AG09309 (cell line): ENCODE data around the gene HNRNPA0.

Experiments used
- DNase-seq: peaks from one replicate; pipeline ENCODE4 v3.0.0-alpha.2; 2010; ENCODE audit warnings: low read depth
- H3K4me3 ChIP-seq: 2 replicates; pipeline ENCODE4 v1.5.1; 2011; ENCODE audit warnings: mild to moderate bottlenecking, low read depth, low read length, moderate library complexity; ENCODE audit not compliant: control insufficient read depth
- CTCF ChIP-seq: IDR thresholded peaks from 2 replicates; pipeline ENCODE4 v1.5.1; 2011; ENCODE audit warnings: mild to moderate bottlenecking, low read depth, low read length, inconsistent platforms; ENCODE audit not compliant: insufficient read depth, control insufficient read depth; ENCODE audit errors: missing control alignments

HNRNPA0 gene

GRCh38 chr5:137761566-137761965 is 7.4 kb upstream of the HNRNPA0 start:
- TF ChIP-seq CTCF, result no peak
- H3K4me3 ChIP-seq, result no peak overlapping the region
- no peak for DNase-seq

- TF ChIP-seq CTCF, result no peak
- DNase-seq, result no peak
- no peak overlapping the region for H3K4me3 ChIP-seq
Observed at GRCh38 chr5:137760719-137761516, 6.8 kb upstream of the HNRNPA0 start.

GRCh38 chr5:137760294-137760693 is 6.1 kb upstream of the HNRNPA0 start:
- H3K4me3 ChIP-seq, result no peak overlapping the region
- DNase-seq, result no peak
- no peak for TF ChIP-seq CTCF

- DNase-seq, result no peak
- H3K4me3 ChIP-seq, result no peak overlapping the region
- no peak for TF ChIP-seq CTCF
Observed at GRCh38 chr5:137758715-137759306, 4.6 kb upstream of the HNRNPA0 start.

GRCh38 chr5:137758121-137758520 is 4.0 kb upstream of the HNRNPA0 start:
- DNase-seq, result no peak
- no peak for TF ChIP-seq CTCF
- no peak overlapping the region for H3K4me3 ChIP-seq

- TF ChIP-seq CTCF, result no peak
- DNase-seq, result no peak
- no peak overlapping the region for H3K4me3 ChIP-seq
Observed at GRCh38 chr5:137757634-137758033, 3.5 kb upstream of the HNRNPA0 start.
